Endothelial cell (in vitro differentiated cells): ENCODE data around the gene C1orf21. TPM values are rescaled to one million over a fixed set of nuclear protein-coding genes. Genes with fewer than 3 reads are reported as not detected.

Source experiments
- DNase-seq: peaks from one replicate; pipeline ENCODE4 v3.0.0; 2021; ENCODE audit warnings: low spot score
- H3K27ac Mint-ChIP-seq: one replicate; pipeline ENCODE4 v1.8.0; 2021; ENCODE audit warnings: mixed read lengths, inconsistent platforms; ENCODE audit not compliant: unreplicated experiment
- H3K27me3 Mint-ChIP-seq: one replicate; pipeline ENCODE4 v1.8.0; 2021; ENCODE audit warnings: mild to moderate bottlenecking, moderate library complexity, mixed read lengths, inconsistent platforms; ENCODE audit not compliant: unreplicated experiment
- H3K36me3 Mint-ChIP-seq: one replicate; pipeline ENCODE4 v1.8.0; 2021; ENCODE audit warnings: mild to moderate bottlenecking, low read depth, mixed read lengths, inconsistent platforms; ENCODE audit not compliant: unreplicated experiment
- H3K4me1 Mint-ChIP-seq: one replicate; pipeline ENCODE4 v1.8.0; 2021; ENCODE audit warnings: mild to moderate bottlenecking, mixed read lengths, inconsistent platforms; ENCODE audit not compliant: unreplicated experiment
- H3K4me3 Mint-ChIP-seq: one replicate; pipeline ENCODE4 v1.8.0; 2021; ENCODE audit warnings: mild to moderate bottlenecking, mixed read lengths, inconsistent platforms; ENCODE audit not compliant: unreplicated experiment
- H3K9me3 Mint-ChIP-seq: one replicate; pipeline ENCODE4 v1.8.0; 2021; ENCODE audit warnings: mixed read lengths, inconsistent platforms; ENCODE audit not compliant: unreplicated experiment
- total RNA-seq: library from RNA; stranded (reverse); fragmentation: NEBNext Ultra II Directional; extraction: Animal tissue kit (Norgen Biotek cat#: 25700); gene quantifications from one replicate; pipeline ENCODE4 v1.2.1, GENCODE V29; 2021; ENCODE audit not compliant: unreplicated experiment
- TF ChIP-seq, protein P1 (sequence below): fragments of 200-600 bp; sonication (generic); IDR thresholded peaks from one replicate; pipeline ENCODE4 v1.5.0; 2021; ENCODE audit warnings: antibody characterized with exemption; ENCODE audit not compliant: unreplicated experiment

C1orf21 gene
- total RNA-seq, 1 donor from 2014 or later = 7.5 TPM

DNA sequence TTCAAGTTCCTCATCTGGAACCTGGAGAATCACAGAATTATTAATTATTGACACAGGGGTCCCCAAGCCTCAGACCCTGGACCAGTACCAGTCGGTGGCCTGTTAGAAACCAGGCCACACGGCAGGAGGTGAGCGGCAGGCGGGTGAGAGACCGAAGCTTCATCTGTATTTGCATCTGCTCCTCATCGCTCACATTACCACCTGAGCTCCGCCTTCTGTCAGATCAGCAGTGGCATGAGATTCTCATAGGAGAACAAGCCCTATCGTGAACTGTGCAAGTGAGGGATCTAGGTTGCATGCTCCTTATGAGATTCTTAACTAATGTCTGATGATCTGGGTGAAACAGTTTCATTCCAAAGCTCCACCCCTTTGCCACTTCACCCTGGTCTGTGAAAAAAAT is 125.9 kb downstream of the C1orf21 start:
- TF ChIP-seq, protein P1, sequence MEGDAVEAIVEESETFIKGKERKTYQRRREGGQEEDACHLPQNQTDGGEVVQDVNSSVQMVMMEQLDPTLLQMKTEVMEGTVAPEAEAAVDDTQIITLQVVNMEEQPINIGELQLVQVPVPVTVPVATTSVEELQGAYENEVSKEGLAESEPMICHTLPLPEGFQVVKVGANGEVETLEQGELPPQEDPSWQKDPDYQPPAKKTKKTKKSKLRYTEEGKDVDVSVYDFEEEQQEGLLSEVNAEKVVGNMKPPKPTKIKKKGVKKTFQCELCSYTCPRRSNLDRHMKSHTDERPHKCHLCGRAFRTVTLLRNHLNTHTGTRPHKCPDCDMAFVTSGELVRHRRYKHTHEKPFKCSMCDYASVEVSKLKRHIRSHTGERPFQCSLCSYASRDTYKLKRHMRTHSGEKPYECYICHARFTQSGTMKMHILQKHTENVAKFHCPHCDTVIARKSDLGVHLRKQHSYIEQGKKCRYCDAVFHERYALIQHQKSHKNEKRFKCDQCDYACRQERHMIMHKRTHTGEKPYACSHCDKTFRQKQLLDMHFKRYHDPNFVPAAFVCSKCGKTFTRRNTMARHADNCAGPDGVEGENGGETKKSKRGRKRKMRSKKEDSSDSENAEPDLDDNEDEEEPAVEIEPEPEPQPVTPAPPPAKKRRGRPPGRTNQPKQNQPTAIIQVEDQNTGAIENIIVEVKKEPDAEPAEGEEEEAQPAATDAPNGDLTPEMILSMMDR = no peak
- H3K4me3 Mint-ChIP-seq = no peak overlapping the region
- H3K27ac Mint-ChIP-seq = no peak overlapping the region
- H3K27me3 Mint-ChIP-seq = peaks cover 2% of the 10 kb centered on the region
- peaks cover 3% of the 10 kb centered on the region for H3K4me1 Mint-ChIP-seq
- H3K36me3 Mint-ChIP-seq = no peaks in the 10 kb centered on the region
- no peaks in the 10 kb centered on the region for H3K9me3 Mint-ChIP-seq
- no peak for DNase-seq

DNA sequence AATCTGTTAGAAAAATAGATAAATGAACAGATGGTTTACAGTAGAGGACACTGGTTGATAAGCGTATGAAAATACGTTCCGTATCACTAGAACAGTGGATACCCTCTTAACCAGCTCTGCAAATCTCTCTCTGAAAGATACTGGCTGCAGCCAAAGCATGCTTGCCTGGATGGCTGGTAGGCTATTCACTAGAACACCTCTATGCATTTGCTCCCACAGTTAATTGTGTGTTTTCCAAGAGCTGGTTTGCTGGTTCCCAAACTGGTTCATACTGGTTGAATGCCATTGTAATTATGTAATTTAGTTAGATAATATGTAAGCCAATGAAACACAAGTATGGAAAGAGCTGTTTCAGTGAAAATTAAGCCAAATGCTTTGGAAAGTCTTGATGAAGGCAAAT is 126.6 kb downstream of the C1orf21 start:
- DNase-seq = no peak
- H3K4me1 Mint-ChIP-seq = peaks cover under 1% of the 10 kb centered on the region
- H3K4me3 Mint-ChIP-seq = no peak overlapping the region
- peaks cover 2% of the 10 kb centered on the region for H3K27me3 Mint-ChIP-seq
- no peaks in the 10 kb centered on the region for H3K9me3 Mint-ChIP-seq
- H3K27ac Mint-ChIP-seq = no peak overlapping the region
- TF ChIP-seq, protein P1 = no peak
- no peaks in the 10 kb centered on the region for H3K36me3 Mint-ChIP-seq

DNA sequence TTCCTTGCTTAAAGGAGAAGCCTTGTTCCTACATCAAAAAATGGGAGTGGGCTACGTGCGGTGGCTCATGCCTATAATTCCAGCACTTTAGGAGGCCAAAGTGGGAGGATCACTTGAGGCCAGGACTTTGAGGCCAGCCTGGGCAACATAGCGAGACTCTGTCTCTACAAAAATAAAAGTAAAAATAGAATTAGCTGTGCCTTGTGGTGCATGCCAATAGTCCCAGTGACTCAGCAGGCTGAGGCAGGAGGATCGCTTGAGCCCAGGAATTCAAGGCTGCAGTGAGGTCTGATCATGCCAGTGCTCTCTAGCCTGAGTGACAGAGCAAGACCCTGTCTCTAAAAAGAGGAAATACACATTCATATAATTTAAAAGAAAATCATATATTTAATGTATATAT is 127.1 kb downstream of the C1orf21 start:
- Mint-ChIP-seq H3K4me1 (peaks cover 6% of the 10 kb centered on the region), H3K9me3 (no peaks in the 10 kb centered on the region), H3K27me3 (peaks cover 2% of the 10 kb centered on the region), H3K27ac (no peak overlapping the region), H3K36me3 (no peaks in the 10 kb centered on the region), H3K4me3 (no peak overlapping the region)
- TF ChIP-seq, protein P1 = no peak
- DNase-seq = no peak

DNA sequence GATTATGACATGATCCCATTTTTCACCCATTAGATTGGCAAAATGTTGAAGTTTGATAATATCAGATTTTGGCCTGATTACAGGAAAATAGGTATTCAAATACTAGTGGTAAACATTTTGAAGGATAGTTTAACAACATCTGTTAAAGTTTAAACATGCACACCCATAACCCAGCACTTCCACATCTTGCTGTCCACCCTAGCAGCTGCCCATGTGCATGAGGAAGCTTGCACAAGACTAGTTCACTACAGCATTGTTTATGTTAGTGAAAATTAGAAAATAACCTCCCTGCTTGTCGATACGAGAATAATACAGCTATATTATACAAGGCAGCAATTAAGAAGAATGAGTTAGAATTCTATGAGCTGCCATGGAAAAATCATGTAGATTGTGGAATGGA is 127.6 kb downstream of the C1orf21 start:
- peaks cover 10% of the 10 kb centered on the region for H3K4me1 Mint-ChIP-seq

DNA sequence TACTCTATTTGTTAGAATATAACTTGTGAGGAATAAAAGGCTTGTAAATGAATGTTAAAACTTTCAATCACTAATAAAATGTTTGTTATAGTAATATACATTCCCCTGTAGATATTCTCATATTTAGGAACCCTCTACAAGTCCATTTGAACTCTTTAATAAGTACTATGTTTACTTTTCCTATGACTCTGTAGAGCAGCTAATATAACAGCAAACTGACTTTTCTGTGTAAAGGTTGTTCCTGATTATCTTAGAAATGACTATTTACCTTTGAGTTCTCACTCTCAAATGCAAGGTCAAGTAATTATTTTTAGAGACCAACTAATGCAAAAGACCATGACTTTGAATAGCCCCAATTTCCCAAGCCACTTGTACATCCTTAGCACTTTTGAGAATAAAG is 130.3 kb downstream of the C1orf21 start:
- TF ChIP-seq, protein P1 = no peak
- Mint-ChIP-seq H3K27ac (no peak overlapping the region), H3K4me1 (peaks cover 10% of the 10 kb centered on the region), H3K9me3 (no peaks in the 10 kb centered on the region), H3K4me3 (no peak overlapping the region), H3K36me3 (no peaks in the 10 kb centered on the region), H3K27me3 (peaks cover 2% of the 10 kb centered on the region)
- DNase-seq = no peak

More for the DNA sequence above, 127.6 kb downstream of the C1orf21 start:
- Mint-ChIP-seq H3K4me3 (no peak overlapping the region), H3K27ac (no peak overlapping the region), H3K27me3 (peaks cover 2% of the 10 kb centered on the region), H3K9me3 (no peaks in the 10 kb centered on the region), H3K36me3 (no peaks in the 10 kb centered on the region)
- TF ChIP-seq, protein P1 = no peak
- DNase-seq = no peak
